IMR-90 (cell line): Measurements from ENCODE around the gene OSER1. TPM values are rescaled to one million over a fixed set of nuclear protein-coding genes. Genes with fewer than 3 reads are reported as not detected.
A peak's percentile ranks its signal among the peaks of the same experiment; 100 is the strongest.

Experiments
- ATAC-seq: fragments of 200-7000 bp; cut with Tn5 transposase; 2 replicates; pipeline ENCODE4 v1.9.1; 2020; ENCODE audit warnings: low read depth, mild to moderate bottlenecking, moderate library complexity
- BruUV-seq: library from RNA; stranded (reverse); fragments of 400-500 nt; replicated peaks from 2 replicates; lab custom pipeline; 2021; lab: Mats Ljungman, UMichigan
- CTCF ChIA-PET: fragments of 300-600 bp; formaldehyde crosslinking; extraction: SDS; loops from one replicate; lab custom pipeline; 2021; ENCODE audit warnings: antibody characterized with exemption; lab: Yijun Ruan, JAX
- POLR2A ChIA-PET: fragments of 300-600 bp; sonication (Branson Sonifier 250); formaldehyde crosslinking; loops from one replicate; lab custom pipeline; 2022; ENCODE audit warnings: antibody characterized with exemption; ENCODE audit not compliant: unreplicated experiment; lab: Charles Lee
- DNase-seq: peaks from one replicate; pipeline ENCODE4 v3.0.0; 2013
- H2AFZ ChIP-seq: replicated peaks from 2 replicates; pipeline ENCODE3; 2013; ENCODE audit warnings: low read length, mild to moderate bottlenecking; ENCODE audit not compliant: poor library complexity
- H2AK5ac ChIP-seq: 2 replicates; pipeline ENCODE4 v1.6.1; 2013; ENCODE audit warnings: low read depth, low read length, inconsistent platforms
- H2AK9ac ChIP-seq: replicated peaks from 2 replicates; pipeline ENCODE3; 2013; ENCODE audit warnings: mild to moderate bottlenecking, low read depth, low read length, moderate library complexity; ENCODE audit not compliant: poor library complexity
- H2BK120ac ChIP-seq: 2 replicates; pipeline ENCODE4 v1.6.1; 2013; ENCODE audit warnings: low read depth, low read length, inconsistent platforms
- H2BK15ac ChIP-seq: 3 replicates; pipeline ENCODE4 v1.6.1; 2013; ENCODE audit warnings: low read depth, low read length, inconsistent platforms
- H2BK20ac ChIP-seq: 2 replicates; pipeline ENCODE4 v1.6.1; 2013; ENCODE audit warnings: low read depth, mild to moderate bottlenecking, inconsistent platforms, low read length, moderate library complexity
- H2BK5ac ChIP-seq: 2 replicates; pipeline ENCODE4 v1.6.1; 2013; ENCODE audit warnings: mild to moderate bottlenecking, low read depth, low read length, inconsistent platforms; ENCODE audit not compliant: poor library complexity, severe bottlenecking
- H3K14ac ChIP-seq: replicated peaks from 2 replicates; pipeline ENCODE4 v1.6.1; 2013; ENCODE audit warnings: low read depth, low read length, inconsistent platforms
- H3K18ac ChIP-seq: 2 replicates; pipeline ENCODE4 v1.6.1; 2013; ENCODE audit warnings: low read depth, low read length, control low read depth
- H3K23ac ChIP-seq: 2 replicates; pipeline ENCODE4 v1.6.1; 2013; ENCODE audit warnings: low read depth, low read length, inconsistent platforms
- H3K27ac ChIP-seq: 2 replicates; pipeline ENCODE4 v1.5.1; 2013; ENCODE audit warnings: mild to moderate bottlenecking, control low read depth, low read length; ENCODE audit not compliant: insufficient read depth
- H3K27me3 ChIP-seq: 2 replicates; pipeline ENCODE4 v1.6.1; 2013; ENCODE audit warnings: low read length; ENCODE audit not compliant: control insufficient read depth, insufficient read depth
- H3K36me3 ChIP-seq: 2 replicates; pipeline ENCODE4 v1.6.1; 2013; ENCODE audit warnings: low read length, mixed read lengths; ENCODE audit not compliant: control insufficient read depth, insufficient read depth
- H3K4ac ChIP-seq: 2 replicates; pipeline ENCODE4 v1.6.1; 2013; ENCODE audit warnings: low read depth, low read length, inconsistent platforms
- H3K4me1 ChIP-seq: 2 replicates; pipeline ENCODE4 v1.6.1; 2013; ENCODE audit warnings: low read length, mixed read lengths; ENCODE audit not compliant: control insufficient read depth, insufficient read depth
- H3K4me2 ChIP-seq: 2 replicates; pipeline ENCODE4 v1.6.1; 2013; ENCODE audit warnings: low read depth, mild to moderate bottlenecking, control low read depth, low read length, moderate library complexity
- H3K4me3 ChIP-seq: 2 replicates; pipeline ENCODE4 v1.5.1; 2013; ENCODE audit warnings: low read depth, mild to moderate bottlenecking, control low read depth, low read length, moderate library complexity; ENCODE audit not compliant: insufficient read depth
- H3K56ac ChIP-seq: 2 replicates; pipeline ENCODE4 v1.6.1; 2013; ENCODE audit warnings: low read length, inconsistent platforms; ENCODE audit not compliant: insufficient read depth; ENCODE audit errors: extremely low read depth
- H3K79me1 ChIP-seq, 2 experiments: 2 replicates each; pipeline ENCODE4 v1.6.1; 2013; ENCODE audit warnings: low read length in 2 of 2, inconsistent platforms in 1 of 2, low read depth in 1 of 2
- H3K9ac ChIP-seq: 2 replicates; pipeline ENCODE4 v1.6.1; 2013; ENCODE audit warnings: low read depth, low read length, control low read depth
- H3K9me1 ChIP-seq: 2 replicates; pipeline ENCODE4 v1.6.1; 2013; ENCODE audit warnings: low read length, inconsistent platforms; ENCODE audit not compliant: insufficient read depth
- H3K9me3 ChIP-seq: 2 replicates; pipeline ENCODE4 v1.6.1; 2013; ENCODE audit warnings: low read length; ENCODE audit not compliant: control insufficient read depth, insufficient read depth
- H4K20me1 ChIP-seq: 2 replicates; pipeline ENCODE4 v1.6.1; 2013; ENCODE audit warnings: low read length, inconsistent platforms; ENCODE audit not compliant: insufficient read depth
- H4K5ac ChIP-seq: 2 replicates; pipeline ENCODE4 v1.6.1; 2013; ENCODE audit warnings: mild to moderate bottlenecking, low read depth, low read length, control low read depth
- H4K8ac ChIP-seq, 2 experiments: 2 replicates each; pipeline ENCODE4 v1.6.1; 2013; ENCODE audit warnings: low read depth in 2 of 2, low read length in 2 of 2, control low read depth in 1 of 2, inconsistent platforms in 1 of 2
- H4K91ac ChIP-seq: 2 replicates; pipeline ENCODE4 v1.6.1; 2013; ENCODE audit warnings: low read depth, low read length, inconsistent platforms; ENCODE audit not compliant: insufficient read depth
- BHLHE40 ChIP-seq: fragments of 150-350 bp; IDR thresholded peaks from 2 replicates; pipeline ENCODE4 v1.6.1; 2016; ENCODE audit warnings: mild to moderate bottlenecking, low read depth, low read length
- CHD1 ChIP-seq: IDR thresholded peaks from 2 replicates; pipeline ENCODE4 v1.6.1; 2012; ENCODE audit warnings: low read depth, low read length, improper control_type of control experiment
- POLR2A ChIP-seq: IDR thresholded peaks from 2 replicates; pipeline ENCODE4 v1.6.1; 2012; ENCODE audit warnings: mild to moderate bottlenecking, low read depth, low read length
- RAD21 ChIP-seq: IDR thresholded peaks from 2 replicates; pipeline ENCODE4 v1.6.1; 2012; ENCODE audit warnings: low read length, improper control_type of control experiment
- SMC3 ChIP-seq: fragments of 150-350 bp; IDR thresholded peaks from 2 replicates; pipeline ENCODE4 v1.6.1; 2016; ENCODE audit warnings: low read depth, mild to moderate bottlenecking, antibody characterized with exemption, low read length, moderate library complexity
- WGBS, 2 experiments: methylation state at CpG; one replicate each; pipeline versions ENCODE4 v1.1.5 to v1.1.7; 2013; ENCODE audit warnings: missing lambda C conversion rate in 2 of 2; ENCODE audit not compliant: insufficient read length in 1 of 2; ENCODE audit errors: extremely low coverage in 2 of 2; 5-methylcytosine and 5-hydroxymethylcytosine counted together
- dilution Hi-C: fragments of 300-500 bp; cut with HindIII; formaldehyde crosslinking; loops from one replicate; pipeline ENCODE4 v1.14.3; 2018; ENCODE audit warnings: low sequenced_read_pairs; ENCODE audit not compliant: unreplicated experiment
- in situ Hi-C: fragments of 300-500 bp; cut with MboI; formaldehyde crosslinking; loops from 3 replicates; pipeline ENCODE4 v1.14.3; 2019; ENCODE audit warnings: low sequenced_read_pairs, inconsistent platforms, mixed read lengths
- intact Hi-C: fragments of 100-400 bp; cut with micrococcal nuclease; formaldehyde crosslinking; loops from 2 replicates; pipeline ENCODE4 v1.10.0; 2022
- polyA plus RNA-seq, 3 experiments: library from polyadenylated mRNA; depleted of rRNA; stranded (reverse); fragments of >200 nt; gene quantifications; 2 replicates each; pipeline ENCODE4 v1.2.3, GENCODE V29; 2012; ENCODE audit warnings: low replicate concordance in 1 of 3
- total RNA-seq: library from RNA; depleted of rRNA; stranded (reverse); fragments of >200 nt; gene quantifications from 2 replicates; pipeline ENCODE4 v1.2.3, GENCODE V29; 2012

OSER1 gene
- total and polyA plus RNA-seq, 2 of the 4 experiments (the other 2 are of a cell fraction), result 32.6 to 70.6 TPM

GRCh38 chr20:44195605-44196004 is 15.0 kb downstream of the OSER1 start:
- TF ChIP-seq POLR2A (peak; percentile 35; the same call in 1 of the 2 replicates), SMC3 (no peak), BHLHE40 (no peak), CHD1 (no peak), RAD21 (no peak)
- DNase-seq (no peak), ATAC-seq (no peak)
- Histone ChIP-seq H2AK5ac (no peak overlapping the region), H3K27me3 (no peaks in the 10 kb centered on the region), H2BK120ac (no peak overlapping the region), H4K91ac (no peak overlapping the region), H3K4me1 (peaks cover 5% of the 10 kb centered on the region), H3K79me1 (peaks cover 31 to 33% of the 10 kb centered on the region in 2 experiments), H3K4ac (no peak overlapping the region), H2BK15ac (no peak overlapping the region), H3K9me1 (peaks cover 18% of the 10 kb centered on the region), H2AK9ac (no peak overlapping the region), H3K23ac (no peak overlapping the region), H4K5ac (no peak overlapping the region), H3K4me2 (no peak overlapping the region), H3K56ac (no peak overlapping the region), H3K4me3 (no peak overlapping the region), H4K8ac (no peak overlapping the region), H3K18ac (no peak overlapping the region), H3K14ac (no peak overlapping the region), H2AFZ (no peak overlapping the region), H2BK20ac (no peak overlapping the region), H4K20me1 (peaks cover 5% of the 10 kb centered on the region; the same call in 1 of the 2 replicates), H3K9me3 (no peaks in the 10 kb centered on the region), H3K9ac (no peak overlapping the region), H3K27ac (no peak overlapping the region), H3K36me3 (peaks cover 23% of the 10 kb centered on the region), H2BK5ac (no peak overlapping the region)
- dilution Hi-C loops, result no loop called here
- BruUV-seq, result no TSS peak
- WGBS, 2 experiments, result no CpG with 5 or more reads among the region's 1 CpG
- CTCF ChIA-PET, result interaction anchor here (2.0 kb wide), 1 partner anchor 79 kb away, joined by 11 read pairs; no protein-coding TSS in a partner anchor
- intact Hi-C loops, result no loop called here
- POLR2A ChIA-PET, result interaction anchor here (0.6 kb wide), 1 partner anchor 428 kb away, joined by 3 read pairs; no protein-coding TSS in a partner anchor
- in situ Hi-C loops, result no loop called here
